ENCODE results near the gene MALL. TPM values are rescaled to one million over a fixed set of nuclear protein-coding genes. Genes with fewer than 3 reads are reported as not detected.
"Not testable (repeated sequence)": the region's sequence is repeated elsewhere in the genome, so short reads cannot be mapped to it uniquely, and the experiment has no call there.

Gene MALL
- total RNA-seq, 1 donor from 2014 or later: 5.4 TPM

DNA sequence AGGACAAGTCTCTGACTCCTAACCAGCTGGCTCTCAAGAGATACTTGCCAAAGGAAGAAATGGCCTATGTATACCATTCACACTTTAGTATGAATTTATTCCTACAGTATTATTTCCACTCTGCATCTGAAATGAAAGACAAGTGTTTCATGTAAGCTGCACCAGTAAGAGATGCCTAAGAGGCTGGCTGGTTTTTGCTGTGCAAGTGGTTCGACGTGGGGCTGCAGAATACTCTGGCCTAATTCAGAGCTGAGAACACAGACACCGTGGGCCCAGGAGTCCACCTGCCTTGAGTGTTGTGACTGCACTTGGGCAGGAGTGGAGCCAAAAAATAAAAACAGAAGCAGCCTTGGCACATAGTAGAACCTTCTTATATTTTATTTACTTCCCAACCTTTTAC lies 47.5 kb downstream of the MALL start:
- H3K9me3 Mint-ChIP-seq; H3K36me3 Mint-ChIP-seq; H3K27ac Mint-ChIP-seq; H3K4me3 Mint-ChIP-seq; H3K27me3 Mint-ChIP-seq (ENCODE audit: low read depth); DNase-seq (ENCODE audit: low spot score in 2 of 2, unreplicated experiment in 2 of 2); H3K4me1 Mint-ChIP-seq: not testable (repeated sequence)

DNA sequence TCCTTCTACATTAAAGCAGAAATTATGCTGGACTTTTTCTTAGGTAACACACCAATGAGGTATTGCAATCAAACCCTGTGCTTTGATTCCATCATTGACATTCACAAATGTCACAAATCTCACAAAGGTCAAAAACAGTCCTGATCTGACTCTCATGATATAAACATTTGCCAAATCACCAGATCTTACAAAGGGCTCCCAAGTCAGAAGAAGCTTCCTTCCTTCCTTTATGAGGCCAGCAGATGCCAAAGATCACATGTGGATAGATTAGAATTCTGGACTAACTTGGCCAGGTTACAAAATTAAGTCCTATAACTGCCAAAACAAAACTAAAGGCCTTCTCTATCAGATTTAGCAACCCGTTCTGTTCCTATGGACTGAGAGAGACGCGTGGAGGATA lies 53.3 kb downstream of the MALL start:
- not testable (repeated sequence) for H3K36me3 Mint-ChIP-seq; H3K27me3 Mint-ChIP-seq (ENCODE audit: low read depth); H3K27ac Mint-ChIP-seq; H3K4me3 Mint-ChIP-seq; H3K9me3 Mint-ChIP-seq; DNase-seq (ENCODE audit: low spot score in 2 of 2, unreplicated experiment in 2 of 2); H3K4me1 Mint-ChIP-seq

DNA sequence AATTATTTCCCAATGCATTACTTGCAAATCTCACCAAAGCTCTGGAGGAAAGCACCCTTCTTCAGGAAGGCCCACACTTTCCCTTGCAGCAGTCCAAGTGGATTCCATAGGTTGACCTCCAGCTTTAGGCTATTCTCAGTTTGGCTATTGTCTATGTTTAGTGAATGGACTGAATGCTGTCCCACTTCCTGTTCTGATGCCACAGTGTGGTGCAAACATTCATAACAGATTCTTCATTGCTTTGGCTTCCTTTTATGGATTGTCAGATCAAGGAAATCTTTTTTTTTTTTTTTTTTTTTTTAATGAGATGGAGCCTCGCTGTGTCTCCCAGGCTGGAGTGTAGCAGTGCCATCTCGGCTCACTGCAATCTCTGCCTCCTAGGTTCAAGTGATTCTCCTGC lies 55.1 kb downstream of the MALL start:
- H3K27ac Mint-ChIP-seq; H3K4me1 Mint-ChIP-seq; H3K9me3 Mint-ChIP-seq; H3K4me3 Mint-ChIP-seq; H3K36me3 Mint-ChIP-seq; DNase-seq (ENCODE audit: low spot score in 2 of 2, unreplicated experiment in 2 of 2); H3K27me3 Mint-ChIP-seq (ENCODE audit: low read depth): not testable (repeated sequence)

GRCh38 chr2:110059694-110060358 lies 55.8 kb downstream of the MALL start:
- not testable (repeated sequence) for H3K27me3 Mint-ChIP-seq (ENCODE audit: low read depth); H3K9me3 Mint-ChIP-seq; H3K4me1 Mint-ChIP-seq; DNase-seq (ENCODE audit: low spot score in 2 of 2, unreplicated experiment in 2 of 2); H3K27ac Mint-ChIP-seq; H3K4me3 Mint-ChIP-seq; H3K36me3 Mint-ChIP-seq

DNA sequence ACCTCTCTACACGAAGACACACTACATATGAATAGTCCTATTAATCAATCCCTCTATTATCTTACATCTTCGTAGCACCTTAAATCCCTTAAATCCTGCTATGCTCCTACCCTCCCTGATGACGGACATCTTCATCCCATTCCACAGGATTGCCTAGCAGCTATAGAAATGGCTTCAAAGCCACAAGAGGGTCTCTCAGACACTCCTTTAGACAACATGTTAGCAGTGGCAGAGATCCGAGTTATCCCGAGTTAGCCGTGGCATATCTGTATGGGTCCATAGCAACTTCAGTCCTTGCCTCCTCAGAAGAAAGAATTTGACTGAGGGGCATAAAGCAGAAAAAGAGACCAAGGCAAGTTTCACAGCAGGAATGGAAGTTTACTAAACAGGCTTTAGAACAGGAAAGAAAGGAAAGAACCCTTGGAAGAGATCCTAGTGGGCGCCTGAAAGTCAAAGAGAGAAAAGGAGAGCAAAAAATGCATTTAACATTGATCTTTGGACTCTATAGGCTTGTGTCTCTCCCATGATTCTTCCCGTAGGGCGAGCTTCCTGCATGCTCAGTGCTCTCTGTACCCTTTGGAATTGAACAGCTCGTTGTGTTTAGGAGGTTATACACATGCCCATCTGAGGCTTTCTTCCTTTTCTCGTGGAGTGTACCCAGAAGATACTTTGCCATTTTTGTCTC lies 56.5 kb downstream of the MALL start:
- H3K4me1 Mint-ChIP-seq; H3K27ac Mint-ChIP-seq; DNase-seq (ENCODE audit: low spot score in 2 of 2, unreplicated experiment in 2 of 2); H3K4me3 Mint-ChIP-seq; H3K27me3 Mint-ChIP-seq (ENCODE audit: low read depth); H3K36me3 Mint-ChIP-seq; H3K9me3 Mint-ChIP-seq: not testable (repeated sequence)

GRCh38 chr2:110058034-110058433 lies 57.6 kb downstream of the MALL start:
- H3K9me3 Mint-ChIP-seq; DNase-seq (ENCODE audit: low spot score in 2 of 2, unreplicated experiment in 2 of 2); H3K36me3 Mint-ChIP-seq; H3K27ac Mint-ChIP-seq; H3K4me3 Mint-ChIP-seq; H3K4me1 Mint-ChIP-seq; H3K27me3 Mint-ChIP-seq (ENCODE audit: low read depth): not testable (repeated sequence)

DNA sequence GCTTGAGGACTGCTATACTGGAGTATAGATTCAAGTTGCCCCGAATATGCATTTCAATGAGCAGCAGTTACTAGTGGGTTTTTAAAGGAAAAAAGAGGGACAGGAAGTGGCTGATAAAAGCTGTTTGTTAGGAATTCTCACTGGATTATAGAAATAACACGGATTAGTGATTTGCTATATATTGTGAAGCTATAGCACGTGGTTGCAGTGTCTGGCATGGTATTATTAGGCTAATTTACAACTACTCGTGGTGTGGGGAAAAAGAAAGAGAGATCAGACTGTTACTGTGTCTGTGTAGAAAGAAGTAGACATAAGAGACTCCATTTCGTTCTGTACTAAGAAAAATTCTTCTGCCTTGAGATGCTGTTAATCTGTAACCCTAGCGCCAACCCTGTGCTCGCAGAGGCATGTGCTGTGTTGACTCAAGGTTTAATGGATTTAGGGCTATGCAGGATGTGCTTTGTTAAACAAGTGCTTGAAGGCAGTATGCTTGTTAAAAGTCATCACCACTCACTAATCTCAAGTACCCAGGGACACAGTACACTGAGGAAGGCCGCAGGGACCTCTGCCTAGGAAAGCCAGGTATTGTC lies 59.7 kb downstream of the MALL start:
- not testable (repeated sequence) for H3K27ac Mint-ChIP-seq; H3K27me3 Mint-ChIP-seq (ENCODE audit: low read depth); H3K36me3 Mint-ChIP-seq; H3K4me3 Mint-ChIP-seq; H3K9me3 Mint-ChIP-seq; H3K4me1 Mint-ChIP-seq; DNase-seq (ENCODE audit: low spot score in 2 of 2, unreplicated experiment in 2 of 2)

- not testable (repeated sequence) for H3K4me1 Mint-ChIP-seq; H3K4me3 Mint-ChIP-seq; H3K36me3 Mint-ChIP-seq; H3K9me3 Mint-ChIP-seq; H3K27me3 Mint-ChIP-seq (ENCODE audit: low read depth)
- H3K27ac Mint-ChIP-seq: peak overlapping the region; percentile 94
- DNase-seq (ENCODE audit: low spot score in 2 of 2, unreplicated experiment in 2 of 2): peak in 1 of 2 experiments; percentile 49
Observed at GRCh38 chr2:110054521-110055407, 60.9 kb downstream of the MALL start.

DNA sequence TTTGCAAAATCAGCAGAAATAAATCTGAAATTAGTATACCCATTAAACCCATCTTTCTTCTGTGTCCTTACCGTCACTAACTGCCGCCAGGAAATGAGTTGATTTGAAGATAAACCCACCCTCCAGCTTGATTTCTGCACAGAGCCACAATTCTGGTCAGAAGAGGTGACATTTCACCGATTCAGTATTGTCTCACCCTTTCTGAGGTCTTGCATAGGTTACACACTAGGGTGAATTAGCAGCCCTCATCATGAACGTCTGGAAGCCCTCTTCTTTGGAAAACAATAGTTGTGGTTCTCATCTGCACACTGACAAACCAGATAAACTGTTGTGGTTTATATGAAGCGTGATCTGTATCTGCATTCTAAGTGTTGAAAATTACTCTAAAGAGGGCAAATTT lies 61.9 kb downstream of the MALL start:
- not testable (repeated sequence) for H3K36me3 Mint-ChIP-seq; H3K27me3 Mint-ChIP-seq (ENCODE audit: low read depth)

GRCh38 chr2:110052166-110052565 lies 63.5 kb downstream of the MALL start:
- not testable (repeated sequence) for H3K36me3 Mint-ChIP-seq; H3K4me3 Mint-ChIP-seq; H3K9me3 Mint-ChIP-seq; H3K27ac Mint-ChIP-seq; H3K4me1 Mint-ChIP-seq; DNase-seq (ENCODE audit: low spot score in 2 of 2, unreplicated experiment in 2 of 2); H3K27me3 Mint-ChIP-seq (ENCODE audit: low read depth)

More for the DNA sequence above, 61.9 kb downstream of the MALL start:
- H3K27ac Mint-ChIP-seq; H3K4me1 Mint-ChIP-seq; H3K9me3 Mint-ChIP-seq; H3K4me3 Mint-ChIP-seq; DNase-seq (ENCODE audit: low spot score in 2 of 2, unreplicated experiment in 2 of 2): not testable (repeated sequence)

GRCh38 chr2:110050222-110050621 lies 65.4 kb downstream of the MALL start:
- H3K27me3 Mint-ChIP-seq (ENCODE audit: low read depth); DNase-seq (ENCODE audit: low spot score in 2 of 2, unreplicated experiment in 2 of 2); H3K4me3 Mint-ChIP-seq; H3K27ac Mint-ChIP-seq; H3K36me3 Mint-ChIP-seq; H3K4me1 Mint-ChIP-seq; H3K9me3 Mint-ChIP-seq: not testable (repeated sequence)

- H3K9me3 Mint-ChIP-seq; H3K4me3 Mint-ChIP-seq; H3K27ac Mint-ChIP-seq; DNase-seq (ENCODE audit: low spot score in 2 of 2, unreplicated experiment in 2 of 2); H3K36me3 Mint-ChIP-seq; H3K27me3 Mint-ChIP-seq (ENCODE audit: low read depth); H3K4me1 Mint-ChIP-seq: not testable (repeated sequence)
Observed at GRCh38 chr2:110049769-110050168, 65.9 kb downstream of the MALL start.

DNA sequence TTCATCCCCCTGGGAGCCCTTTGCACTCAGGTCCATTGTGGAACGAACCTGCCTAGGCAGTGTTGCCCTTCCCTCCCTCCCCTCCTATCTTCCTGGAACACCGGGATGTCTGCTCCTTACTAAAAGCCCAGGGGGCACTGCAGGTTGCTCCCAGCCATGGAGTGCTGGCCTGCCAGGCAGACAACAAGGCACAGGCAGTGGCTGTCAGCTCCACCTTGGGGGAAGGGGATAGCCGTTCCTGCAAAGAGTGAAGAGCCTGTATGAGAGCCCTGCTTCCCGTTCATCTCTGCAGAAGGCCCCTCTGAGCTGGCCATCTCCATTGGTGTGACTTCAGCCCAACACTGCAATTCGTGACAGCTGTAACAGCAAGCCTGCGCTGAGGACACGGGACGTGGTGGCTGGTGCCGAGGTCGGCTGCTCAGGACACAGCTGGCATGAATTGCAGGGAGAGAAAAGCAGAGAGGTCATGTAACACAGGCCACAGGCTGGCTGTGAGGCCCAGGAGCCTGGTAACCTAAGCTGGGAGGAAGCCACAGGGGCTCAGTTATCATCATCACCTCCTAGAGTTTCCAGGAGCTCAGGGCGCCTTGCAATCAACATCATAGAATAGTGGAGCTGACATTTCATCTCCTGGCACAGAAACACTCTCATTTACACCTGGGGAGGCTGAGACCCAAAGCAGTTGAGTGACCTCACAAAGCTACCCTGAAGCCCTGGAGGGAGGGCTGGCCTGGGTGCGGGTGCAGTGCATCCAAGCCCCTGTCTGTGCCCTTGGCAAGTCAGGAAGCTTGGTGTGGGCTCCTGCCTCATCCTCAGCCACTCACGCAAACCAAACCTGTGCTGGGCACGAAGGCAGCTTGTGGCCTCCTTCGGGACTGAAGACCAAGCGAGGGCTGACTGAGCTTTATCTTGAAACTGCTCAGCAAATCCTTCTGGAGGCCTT lies 67.1 kb downstream of the MALL start:
- H3K27me3 Mint-ChIP-seq (ENCODE audit: low read depth); H3K4me3 Mint-ChIP-seq; H3K36me3 Mint-ChIP-seq: not testable (repeated sequence)

More for the DNA sequence above, 67.1 kb downstream of the MALL start:
- H3K9me3 Mint-ChIP-seq; H3K4me1 Mint-ChIP-seq; DNase-seq (ENCODE audit: low spot score in 2 of 2, unreplicated experiment in 2 of 2); H3K27ac Mint-ChIP-seq: not testable (repeated sequence)

Data from mesothelial cell of epicardium (in vitro differentiated cells).